ENCODE data around the gene SPNS2.

DNA sequence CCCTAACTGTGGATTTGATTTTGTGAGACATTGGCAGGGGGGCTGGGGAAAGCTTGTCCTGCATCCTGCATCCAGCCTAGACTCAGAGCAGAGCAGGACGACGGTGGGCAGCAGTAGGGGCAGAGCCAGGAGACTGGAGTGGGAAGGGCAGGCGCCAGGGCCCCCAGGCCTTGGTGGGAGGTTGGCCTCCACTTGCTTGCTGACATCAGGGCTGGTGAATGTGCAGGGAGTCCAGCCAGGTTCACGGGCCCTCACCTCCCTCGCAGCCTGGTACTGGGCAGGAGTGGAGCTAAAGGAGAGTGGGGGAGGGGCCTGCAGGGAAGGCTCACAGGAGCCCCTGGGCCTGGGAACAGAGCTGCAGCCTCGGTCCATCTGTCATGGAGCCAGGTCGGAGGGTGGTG lies 83.4 kb downstream of the SPNS2 start:
- TF ChIP-seq YY1 (IDR thresholded peaks at IDR 0.05; ENCODE audit: insufficient read depth, insufficient read length) (no peak), ZNF274 (IDR thresholded peaks at IDR 0.05; ENCODE audit: low read depth, low read length) (no peak), SUZ12 (IDR thresholded peaks at IDR 0.05; ENCODE audit: extremely low read depth, insufficient read depth, insufficient read length) (no peak)

Measured in NT2/D1 (cell line).